Inflammatory macrophage treated with lipopolysaccharide for 1 hour (primary cell): Measurements from ENCODE around the gene LEAP2.

Experiments used
- DNase-seq, 2 donors: peaks; one replicate each; pipeline ENCODE4 v3.0.0-alpha.2; 2020 to 2022

Gene LEAP2

GRCh38 chr5:132873119-132873929 lies at the start of gene LEAP2:
Gene LEAP2 (plus strand): TSS chr5:132873668. CDS start chr5:132873695, 27 bp downstream.
- no peak for DNase-seq

GRCh38 chr5:132824426-132824825 lies 49.0 kb upstream of the LEAP2 start:
- DNase-seq = no peak

- DNase-seq = no peak
These were observed 48.2 kb upstream of the LEAP2 start for GRCh38 chr5:132825033-132825833.

- no peak for DNase-seq
These were observed 47.6 kb upstream of the LEAP2 start for GRCh38 chr5:132825834-132826391.

GRCh38 chr5:132826424-132827082 lies 46.9 kb upstream of the LEAP2 start:
- DNase-seq = no peak

- DNase-seq = no peak
These were observed 45.4 kb upstream of the LEAP2 start for GRCh38 chr5:132827943-132828673.

GRCh38 chr5:132828846-132829494 lies 44.5 kb upstream of the LEAP2 start:
- DNase-seq = no peak

- DNase-seq = peak; percentile 44 to 75
These were observed 43.6 kb upstream of the LEAP2 start for GRCh38 chr5:132829742-132830435.

- DNase-seq = peak; percentile 43 to 56
These were observed 42.9 kb upstream of the LEAP2 start, which contains the start of gene SHROOM1 for GRCh38 chr5:132830436-132831094. Gene SHROOM1 (minus strand): TSS chr5:132830647. CDS start chr5:132826140, 4,507 bp downstream.

- DNase-seq = no peak
These were observed 42.2 kb upstream of the LEAP2 start for GRCh38 chr5:132831095-132831860.

- no peak for DNase-seq
These were observed 40.9 kb upstream of the LEAP2 start for GRCh38 chr5:132832612-132833011.

GRCh38 chr5:132834057-132834456 lies 39.4 kb upstream of the LEAP2 start:
- DNase-seq = no peak

GRCh38 chr5:132836852-132837251 lies 36.6 kb upstream of the LEAP2 start:
- no peak for DNase-seq

GRCh38 chr5:132837868-132838267 lies 35.6 kb upstream of the LEAP2 start:
- no peak for DNase-seq

- no peak for DNase-seq
These were observed 34.8 kb upstream of the LEAP2 start for GRCh38 chr5:132838516-132839282.

- DNase-seq = no peak
These were observed 33.8 kb upstream of the LEAP2 start for GRCh38 chr5:132839426-132840301.

- DNase-seq = no peak
These were observed 33.2 kb upstream of the LEAP2 start for GRCh38 chr5:132840313-132840712.

- no peak for DNase-seq
These were observed 32.6 kb upstream of the LEAP2 start for GRCh38 chr5:132840896-132841295.
